GM23338 (cell line): Measurements from ENCODE around the gene DLGAP5. TPM values are rescaled to one million over a fixed set of nuclear protein-coding genes. Genes with fewer than 3 reads are reported as not detected.

Experiments used
- ATAC-seq: fragments of 200-7000 bp; cut with Tn5 transposase; 3 replicates; pipeline ENCODE4 v1.9.1; 2020
- DNase-seq: peaks from one replicate; pipeline ENCODE4 v3.0.0-alpha.2; 2015; ENCODE audit warnings: low spot score
- H2AFZ ChIP-seq: fragments of 200-600 bp; sonication (generic); 2 replicates; pipeline ENCODE4 v1.8.0; 2016; ENCODE audit warnings: antibody characterized with exemption, mild to moderate bottlenecking, moderate library complexity
- H3F3A ChIP-seq: fragments of 200-600 bp; sonication (generic); replicated peaks from 2 replicates; pipeline ENCODE4 v1.8.0; 2017; ENCODE audit warnings: antibody characterized with exemption, mixed run types, low read depth
- H3K27ac ChIP-seq: fragments of 200-600 bp; sonication (generic); 2 replicates; pipeline ENCODE4 v1.6.1; 2016; ENCODE audit warnings: low read depth
- H3K27me3 ChIP-seq: fragments of 200-600 bp; sonication (generic); 2 replicates; pipeline ENCODE4 v1.8.0; 2016; ENCODE audit warnings: mild to moderate bottlenecking, mixed run types, moderate library complexity; ENCODE audit not compliant: insufficient read depth
- H3K36me3 ChIP-seq: fragments of 200-600 bp; sonication (generic); 2 replicates; pipeline ENCODE4 v1.8.0; 2016; ENCODE audit warnings: mild to moderate bottlenecking; ENCODE audit not compliant: insufficient read depth
- H3K4me1 ChIP-seq: fragments of 200-600 bp; sonication (generic); 2 replicates; pipeline ENCODE4 v1.8.0; 2016; ENCODE audit warnings: mild to moderate bottlenecking, moderate library complexity; ENCODE audit not compliant: insufficient read depth
- H3K4me2 ChIP-seq: fragments of 200-600 bp; sonication (generic); 2 replicates; pipeline ENCODE4 v1.7.1; 2017; ENCODE audit warnings: mixed run types
- H3K4me3 ChIP-seq: fragments of 200-600 bp; sonication (generic); 2 replicates; pipeline ENCODE4 v1.6.1; 2016; ENCODE audit warnings: mixed run types
- H3K79me2 ChIP-seq: fragments of 200-600 bp; sonication (generic); replicated peaks from 2 replicates; pipeline ENCODE4 v1.8.0; 2017; ENCODE audit warnings: mild to moderate bottlenecking; ENCODE audit not compliant: insufficient read depth
- H3K9me2 ChIP-seq: fragments of 200-600 bp; sonication (generic); 2 replicates; pipeline ENCODE4 v1.8.0; 2017; ENCODE audit not compliant: insufficient read depth
- H4K20me1 ChIP-seq: fragments of 200-600 bp; sonication (generic); replicated peaks from 2 replicates; pipeline ENCODE4 v1.8.0; 2017; ENCODE audit warnings: mild to moderate bottlenecking; ENCODE audit not compliant: insufficient read depth
- H3K27ac Mint-ChIP-seq: 2 replicates; pipeline ENCODE4 v1.8.0; 2020; ENCODE audit warnings: inconsistent platforms, mild to moderate bottlenecking, moderate library complexity, mixed read lengths
- H3K27me3 Mint-ChIP-seq: 3 replicates; pipeline ENCODE4 v1.8.0; 2022; ENCODE audit warnings: low read depth, mild to moderate bottlenecking, moderate library complexity, mixed read lengths, inconsistent platforms; ENCODE audit not compliant: insufficient read depth, poor library complexity
- H3K36me3 Mint-ChIP-seq: 3 replicates; pipeline ENCODE4 v1.8.0; 2021; ENCODE audit warnings: low read depth, mild to moderate bottlenecking, inconsistent platforms, moderate library complexity, mixed read lengths
- H3K4me1 Mint-ChIP-seq: 3 replicates; pipeline ENCODE4 v1.8.0; 2020; ENCODE audit warnings: mild to moderate bottlenecking, inconsistent platforms, mixed read lengths
- H3K4me3 Mint-ChIP-seq: 3 replicates; pipeline ENCODE4 v1.8.0; 2021; ENCODE audit warnings: moderate library complexity, mild to moderate bottlenecking, inconsistent platforms, mixed read lengths
- H3K9me3 Mint-ChIP-seq: 3 replicates; pipeline ENCODE4 v1.8.0; 2020; ENCODE audit warnings: moderate library complexity, mild to moderate bottlenecking, inconsistent platforms, mixed read lengths
- JUNB ChIP-seq: IDR thresholded peaks from one replicate; pipeline ENCODE4 v1.6.1; 2016; ENCODE audit warnings: antibody characterized with exemption; ENCODE audit not compliant: unreplicated experiment
- NANOG ChIP-seq: IDR thresholded peaks from 2 replicates; pipeline ENCODE4 v1.6.1; 2016; ENCODE audit warnings: antibody characterized with exemption, borderline replicate concordance
- POLR2AphosphoS5 ChIP-seq: IDR thresholded peaks from 2 replicates; pipeline ENCODE4 v1.6.1; 2016; ENCODE audit warnings: antibody characterized with exemption, low read depth
- STAT1 ChIP-seq: IDR thresholded peaks from one replicate; pipeline ENCODE4 v1.6.1; 2016; ENCODE audit warnings: antibody characterized with exemption; ENCODE audit not compliant: unreplicated experiment
- ZNF114 ChIP-seq: fragments of 250-450 bp; sonication (Bioruptor Pico); IDR thresholded peaks from 2 replicates; pipeline ENCODE4 v1.5.0; 2020; ENCODE audit warnings: mild to moderate bottlenecking, moderate library complexity
- ZNF331 ChIP-seq: fragments of 250-450 bp; sonication (Bioruptor Pico); IDR thresholded peaks from 2 replicates; pipeline ENCODE4 v1.5.0; 2020; ENCODE audit warnings: low read depth, mild to moderate bottlenecking, moderate library complexity
- polyA plus RNA-seq: library from polyadenylated mRNA; unstranded; fragments of >200 nt; fragmentation: Nextera tagmentation; extraction: Ambion mirVana; gene quantifications from 2 replicates; pipeline ENCODE4 v1.2.1, GENCODE V29; 2016
- total RNA-seq: library from RNA; depleted of rRNA; stranded (reverse); fragments of >200 nt; shearing (Covaris generic); gene quantifications from 2 replicates; pipeline ENCODE4 v1.2.3, GENCODE V29; 2014
- TF ChIP-seq, protein P1 (sequence below): fragments of 250-450 bp; sonication (Bioruptor Pico); IDR thresholded peaks from 2 replicates; pipeline ENCODE4 v1.5.0; 2020; ENCODE audit warnings: mild to moderate bottlenecking, moderate library complexity
- TF ChIP-seq, protein P2 (sequence below): IDR thresholded peaks from 2 replicates; pipeline ENCODE4 v1.6.1; 2016; ENCODE audit warnings: antibody characterized with exemption
- TF ChIP-seq, protein P3 (sequence below): IDR thresholded peaks from one replicate; pipeline ENCODE4 v1.6.1; 2018; ENCODE audit warnings: antibody characterized with exemption; ENCODE audit not compliant: unreplicated experiment

DLGAP5 gene
- total and polyA plus RNA-seq, 2 experiments from 2014 or later = 110 to 117 TPM

DNA sequence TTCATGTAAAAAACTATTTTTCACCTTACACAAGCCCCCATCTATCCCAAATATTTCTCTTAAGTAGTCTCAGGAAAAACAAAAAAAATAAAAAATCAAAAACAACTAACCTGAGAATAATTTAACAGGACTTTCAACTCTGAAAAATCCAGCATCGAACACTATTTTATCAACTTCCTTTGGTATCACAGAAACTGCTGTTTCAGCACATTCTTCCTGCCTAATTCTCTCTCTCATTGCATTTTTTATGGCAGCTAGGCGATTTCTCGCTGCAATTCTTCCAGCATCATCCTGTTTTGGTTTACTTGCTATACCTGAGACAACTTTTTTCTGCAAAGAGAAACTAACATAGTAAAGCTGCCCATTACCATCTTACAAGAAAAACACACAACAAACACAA, 33.0 kb downstream of the DLGAP5 start (continued):
- TF ChIP-seq, protein P1, sequence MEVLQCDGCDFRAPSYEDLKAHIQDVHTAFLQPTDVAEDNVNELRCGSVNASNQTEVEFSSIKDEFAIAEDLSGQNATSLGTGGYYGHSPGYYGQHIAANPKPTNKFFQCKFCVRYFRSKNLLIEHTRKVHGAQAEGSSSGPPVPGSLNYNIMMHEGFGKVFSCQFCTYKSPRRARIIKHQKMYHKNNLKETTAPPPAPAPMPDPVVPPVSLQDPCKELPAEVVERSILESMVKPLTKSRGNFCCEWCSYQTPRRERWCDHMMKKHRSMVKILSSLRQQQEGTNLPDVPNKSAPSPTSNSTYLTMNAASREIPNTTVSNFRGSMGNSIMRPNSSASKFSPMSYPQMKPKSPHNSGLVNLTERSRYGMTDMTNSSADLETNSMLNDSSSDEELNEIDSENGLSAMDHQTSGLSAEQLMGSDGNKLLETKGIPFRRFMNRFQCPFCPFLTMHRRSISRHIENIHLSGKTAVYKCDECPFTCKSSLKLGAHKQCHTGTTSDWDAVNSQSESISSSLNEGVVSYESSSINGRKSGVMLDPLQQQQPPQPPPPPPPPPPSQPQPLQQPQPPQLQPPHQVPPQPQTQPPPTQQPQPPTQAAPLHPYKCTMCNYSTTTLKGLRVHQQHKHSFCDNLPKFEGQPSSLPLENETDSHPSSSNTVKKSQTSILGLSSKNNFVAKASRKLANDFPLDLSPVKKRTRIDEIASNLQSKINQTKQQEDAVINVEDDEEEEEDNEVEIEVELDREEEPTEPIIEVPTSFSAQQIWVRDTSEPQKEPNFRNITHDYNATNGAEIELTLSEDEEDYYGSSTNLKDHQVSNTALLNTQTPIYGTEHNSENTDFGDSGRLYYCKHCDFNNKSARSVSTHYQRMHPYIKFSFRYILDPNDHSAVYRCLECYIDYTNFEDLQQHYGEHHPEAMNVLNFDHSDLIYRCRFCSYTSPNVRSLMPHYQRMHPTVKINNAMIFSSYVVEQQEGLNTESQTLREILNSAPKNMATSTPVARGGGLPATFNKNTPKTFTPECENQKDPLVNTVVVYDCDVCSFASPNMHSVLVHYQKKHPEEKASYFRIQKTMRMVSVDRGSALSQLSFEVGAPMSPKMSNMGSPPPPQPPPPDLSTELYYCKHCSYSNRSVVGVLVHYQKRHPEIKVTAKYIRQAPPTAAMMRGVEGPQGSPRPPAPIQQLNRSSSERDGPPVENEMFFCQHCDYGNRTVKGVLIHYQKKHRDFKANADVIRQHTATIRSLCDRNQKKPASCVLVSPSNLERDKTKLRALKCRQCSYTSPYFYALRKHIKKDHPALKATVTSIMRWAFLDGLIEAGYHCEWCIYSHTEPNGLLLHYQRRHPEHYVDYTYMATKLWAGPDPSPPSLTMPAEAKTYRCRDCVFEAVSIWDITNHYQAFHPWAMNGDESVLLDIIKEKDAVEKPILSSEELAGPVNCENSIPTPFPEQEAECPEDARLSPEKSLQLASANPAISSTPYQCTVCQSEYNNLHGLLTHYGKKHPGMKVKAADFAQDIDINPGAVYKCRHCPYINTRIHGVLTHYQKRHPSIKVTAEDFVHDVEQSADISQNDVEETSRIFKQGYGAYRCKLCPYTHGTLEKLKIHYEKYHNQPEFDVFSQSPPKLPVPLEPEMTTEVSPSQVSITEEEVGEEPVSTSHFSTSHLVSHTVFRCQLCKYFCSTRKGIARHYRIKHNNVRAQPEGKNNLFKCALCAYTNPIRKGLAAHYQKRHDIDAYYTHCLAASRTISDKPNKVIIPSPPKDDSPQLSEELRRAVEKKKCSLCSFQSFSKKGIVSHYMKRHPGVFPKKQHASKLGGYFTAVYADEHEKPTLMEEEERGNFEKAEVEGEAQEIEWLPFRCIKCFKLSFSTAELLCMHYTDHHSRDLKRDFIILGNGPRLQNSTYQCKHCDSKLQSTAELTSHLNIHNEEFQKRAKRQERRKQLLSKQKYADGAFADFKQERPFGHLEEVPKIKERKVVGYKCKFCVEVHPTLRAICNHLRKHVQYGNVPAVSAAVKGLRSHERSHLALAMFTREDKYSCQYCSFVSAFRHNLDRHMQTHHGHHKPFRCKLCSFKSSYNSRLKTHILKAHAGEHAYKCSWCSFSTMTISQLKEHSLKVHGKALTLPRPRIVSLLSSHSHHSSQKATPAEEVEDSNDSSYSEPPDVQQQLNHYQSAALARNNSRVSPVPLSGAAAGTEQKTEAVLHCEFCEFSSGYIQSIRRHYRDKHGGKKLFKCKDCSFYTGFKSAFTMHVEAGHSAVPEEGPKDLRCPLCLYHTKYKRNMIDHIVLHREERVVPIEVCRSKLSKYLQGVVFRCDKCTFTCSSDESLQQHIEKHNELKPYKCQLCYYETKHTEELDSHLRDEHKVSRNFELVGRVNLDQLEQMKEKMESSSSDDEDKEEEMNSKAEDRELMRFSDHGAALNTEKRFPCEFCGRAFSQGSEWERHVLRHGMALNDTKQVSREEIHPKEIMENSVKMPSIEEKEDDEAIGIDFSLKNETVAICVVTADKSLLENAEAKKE (CRISPR knock-in tag) = no peak
- TF ChIP-seq STAT1 (no peak), POLR2AphosphoS5 (no peak), ZNF331 (CRISPR knock-in tag) (no peak)
- TF ChIP-seq, protein P2, sequence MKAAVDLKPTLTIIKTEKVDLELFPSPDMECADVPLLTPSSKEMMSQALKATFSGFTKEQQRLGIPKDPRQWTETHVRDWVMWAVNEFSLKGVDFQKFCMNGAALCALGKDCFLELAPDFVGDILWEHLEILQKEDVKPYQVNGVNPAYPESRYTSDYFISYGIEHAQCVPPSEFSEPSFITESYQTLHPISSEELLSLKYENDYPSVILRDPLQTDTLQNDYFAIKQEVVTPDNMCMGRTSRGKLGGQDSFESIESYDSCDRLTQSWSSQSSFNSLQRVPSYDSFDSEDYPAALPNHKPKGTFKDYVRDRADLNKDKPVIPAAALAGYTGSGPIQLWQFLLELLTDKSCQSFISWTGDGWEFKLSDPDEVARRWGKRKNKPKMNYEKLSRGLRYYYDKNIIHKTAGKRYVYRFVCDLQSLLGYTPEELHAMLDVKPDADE = no peak

DNA sequence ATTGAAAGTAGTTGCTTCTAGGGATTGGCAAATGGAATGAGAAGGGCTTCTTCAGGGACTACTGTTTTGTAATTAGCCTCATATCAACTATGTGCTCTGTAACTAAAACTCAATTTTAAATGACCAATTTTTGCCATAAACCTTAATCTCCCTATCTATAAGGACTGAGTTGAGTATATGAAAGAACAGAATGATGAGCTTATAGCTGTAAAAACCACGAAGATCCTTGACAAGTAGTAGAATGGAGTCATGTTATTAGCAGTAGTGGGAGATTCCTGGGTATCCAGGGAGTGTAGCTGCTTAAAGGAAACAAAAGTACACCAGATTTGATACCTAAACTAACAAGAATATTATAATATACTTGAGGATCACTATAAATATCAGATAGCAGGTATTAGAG, 34.3 kb downstream of the DLGAP5 start:
- Mint-ChIP-seq H3K36me3 (peaks cover 74% of the 10 kb centered on the region), H3K9me3 (no peaks in the 10 kb centered on the region)

More for the DNA sequence above, 34.3 kb downstream of the DLGAP5 start:
- H3K9me2 ChIP-seq = no peaks in the 10 kb centered on the region
- Mint-ChIP-seq H3K4me3 (no peak overlapping the region), H3K4me1 (no peaks in the 10 kb centered on the region), H3K27ac (no peak overlapping the region), H3K27me3 (no peaks in the 10 kb centered on the region)
- H3F3A ChIP-seq = no peaks in the 10 kb centered on the region; the same call in 1 of the 2 replicates
- no peaks in the 10 kb centered on the region for H4K20me1 ChIP-seq
- TF ChIP-seq ZNF114 (CRISPR knock-in tag) (no peak), STAT1 (no peak), JUNB (no peak), NANOG (no peak)
- TF ChIP-seq, protein P3, sequence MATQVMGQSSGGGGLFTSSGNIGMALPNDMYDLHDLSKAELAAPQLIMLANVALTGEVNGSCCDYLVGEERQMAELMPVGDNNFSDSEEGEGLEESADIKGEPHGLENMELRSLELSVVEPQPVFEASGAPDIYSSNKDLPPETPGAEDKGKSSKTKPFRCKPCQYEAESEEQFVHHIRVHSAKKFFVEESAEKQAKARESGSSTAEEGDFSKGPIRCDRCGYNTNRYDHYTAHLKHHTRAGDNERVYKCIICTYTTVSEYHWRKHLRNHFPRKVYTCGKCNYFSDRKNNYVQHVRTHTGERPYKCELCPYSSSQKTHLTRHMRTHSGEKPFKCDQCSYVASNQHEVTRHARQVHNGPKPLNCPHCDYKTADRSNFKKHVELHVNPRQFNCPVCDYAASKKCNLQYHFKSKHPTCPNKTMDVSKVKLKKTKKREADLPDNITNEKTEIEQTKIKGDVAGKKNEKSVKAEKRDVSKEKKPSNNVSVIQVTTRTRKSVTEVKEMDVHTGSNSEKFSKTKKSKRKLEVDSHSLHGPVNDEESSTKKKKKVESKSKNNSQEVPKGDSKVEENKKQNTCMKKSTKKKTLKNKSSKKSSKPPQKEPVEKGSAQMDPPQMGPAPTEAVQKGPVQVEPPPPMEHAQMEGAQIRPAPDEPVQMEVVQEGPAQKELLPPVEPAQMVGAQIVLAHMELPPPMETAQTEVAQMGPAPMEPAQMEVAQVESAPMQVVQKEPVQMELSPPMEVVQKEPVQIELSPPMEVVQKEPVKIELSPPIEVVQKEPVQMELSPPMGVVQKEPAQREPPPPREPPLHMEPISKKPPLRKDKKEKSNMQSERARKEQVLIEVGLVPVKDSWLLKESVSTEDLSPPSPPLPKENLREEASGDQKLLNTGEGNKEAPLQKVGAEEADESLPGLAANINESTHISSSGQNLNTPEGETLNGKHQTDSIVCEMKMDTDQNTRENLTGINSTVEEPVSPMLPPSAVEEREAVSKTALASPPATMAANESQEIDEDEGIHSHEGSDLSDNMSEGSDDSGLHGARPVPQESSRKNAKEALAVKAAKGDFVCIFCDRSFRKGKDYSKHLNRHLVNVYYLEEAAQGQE = no peak
- H3K4me3 ChIP-seq = no peak overlapping the region
- no peaks in the 10 kb centered on the region for H3K27me3 ChIP-seq
- no peaks in the 10 kb centered on the region for H3K4me1 ChIP-seq
- no peak overlapping the region for H3K27ac ChIP-seq
- peaks cover 75% of the 10 kb centered on the region for H3K36me3 ChIP-seq
- DNase-seq (no peak), ATAC-seq (no peak)
- no peak overlapping the region for H2AFZ ChIP-seq
- H3K4me2 ChIP-seq = no peak overlapping the region
- H3K79me2 ChIP-seq = no peaks in the 10 kb centered on the region
